ENCODE results near the gene OR7G3.

Gene OR7G3

DNA sequence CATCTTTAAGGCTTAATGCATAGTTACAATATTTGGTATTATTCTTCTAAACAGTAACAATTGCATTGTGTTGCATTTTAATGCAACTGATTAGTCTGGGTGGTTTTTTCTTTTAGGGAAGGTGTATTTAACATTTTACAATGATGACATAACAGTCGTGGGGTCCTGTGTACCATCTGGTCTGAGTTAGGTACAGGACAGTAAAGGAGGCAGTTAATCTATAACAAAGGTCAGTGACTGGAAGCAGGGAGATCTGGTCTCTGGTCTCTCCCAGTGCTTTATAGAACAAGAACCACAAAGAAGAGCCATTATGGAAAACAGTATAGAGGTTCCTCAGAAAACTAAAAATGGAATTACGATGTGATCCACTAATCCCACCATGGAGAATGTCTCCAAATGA is 16.8 kb downstream of the OR7G3 start:
- DNase-seq (ENCODE audit: low read depth in 4 of 4, low spot score in 1 of 4), result no peak

DNA sequence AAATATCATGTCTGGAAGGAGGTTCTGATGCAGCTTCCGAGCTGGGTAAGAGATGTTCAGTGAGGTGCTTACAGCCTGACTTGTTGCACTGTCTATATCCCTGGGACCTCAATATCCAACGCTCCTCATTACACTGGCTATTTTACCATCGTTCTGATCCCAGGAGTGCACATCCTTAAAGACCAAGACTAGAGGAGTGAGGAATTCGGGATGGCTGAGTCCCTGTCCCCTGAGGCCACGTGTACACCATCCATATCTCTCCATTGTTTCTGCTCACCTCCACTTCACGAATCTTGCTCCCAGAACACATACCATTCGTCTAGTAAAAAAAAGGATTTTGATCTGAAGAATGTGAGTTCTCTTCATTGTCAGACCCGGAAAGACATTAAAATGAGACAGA is 19.4 kb downstream of the OR7G3 start, which contains the start of gene OR7G2:
TSS of gene OR7G2 (minus strand) at position 101 of the 400 bp plus-strand sequence. CDS start 4,232 bp downstream, outside the sequence.
- no peak for DNase-seq (ENCODE audit: low read depth in 4 of 4, low spot score in 1 of 4)

DNA sequence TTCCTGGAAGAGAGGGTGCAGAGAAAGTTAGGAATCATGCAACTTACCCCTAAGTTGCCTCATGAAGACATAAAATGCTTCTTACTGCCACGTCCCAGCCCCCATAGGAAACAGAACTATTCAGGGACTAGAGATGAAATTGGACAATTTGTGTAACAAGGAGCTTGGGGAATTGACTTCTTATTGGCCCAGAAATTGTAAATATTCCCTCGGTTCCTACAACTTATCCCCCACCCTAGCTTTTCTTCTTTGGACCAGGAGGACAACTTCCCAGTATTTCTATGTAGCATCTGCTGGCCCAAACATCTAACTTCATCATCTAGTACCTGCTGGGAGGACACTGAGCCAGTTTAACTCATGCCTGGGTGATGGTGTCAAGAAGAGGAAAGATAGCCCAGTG is 40.0 kb downstream of the OR7G3 start, which contains the start of gene OR1M1:
TSS of gene OR1M1 (plus strand) at position 301 of the 400 bp plus-strand sequence. CDS start 6,184 bp downstream, outside the sequence.
- DNase-seq (ENCODE audit: low read depth in 4 of 4, low spot score in 1 of 4), result no peak

DNA sequence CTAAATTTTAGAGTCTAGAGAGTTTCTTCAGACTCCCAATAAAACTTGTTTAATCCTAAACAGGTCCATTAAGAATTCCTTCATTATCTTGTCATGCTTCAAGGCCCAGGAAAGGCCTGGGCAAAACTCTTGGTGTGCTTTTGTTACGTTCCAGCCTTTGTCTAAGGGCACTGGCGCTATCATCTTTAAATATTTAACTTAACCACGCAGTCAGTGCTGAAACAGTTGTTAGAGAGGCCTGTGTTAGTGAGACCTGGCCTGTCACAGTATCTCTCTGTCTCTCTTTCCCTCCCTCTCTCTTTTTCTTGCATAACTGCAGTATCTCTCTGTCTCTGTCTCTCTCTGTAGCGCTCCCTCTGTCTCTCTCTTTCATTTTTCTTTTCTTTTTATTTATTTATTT is 48.1 kb downstream of the OR7G3 start:
- DNase-seq (ENCODE audit: low read depth in 4 of 4, low spot score in 1 of 4), result no peak

DNA sequence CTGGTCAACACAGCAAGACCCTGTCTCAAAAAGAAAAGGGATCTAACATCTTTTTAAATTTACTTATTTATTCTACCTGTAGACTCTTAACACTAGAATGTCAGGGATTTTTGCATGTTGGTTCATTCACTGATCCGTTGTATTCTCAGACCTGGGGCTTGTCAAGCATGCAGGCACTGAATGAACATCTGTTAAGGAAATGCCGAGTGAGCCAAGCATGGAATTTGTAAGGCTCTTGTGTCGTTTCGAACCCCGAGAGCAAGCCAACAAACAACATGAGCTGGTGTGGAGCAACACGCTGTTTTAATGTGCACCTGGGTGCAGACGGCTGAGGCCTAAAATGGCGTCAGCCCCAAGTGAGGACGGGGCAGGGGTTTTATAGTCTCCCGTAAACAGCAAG is 49.8 kb downstream of the OR7G3 start:
- DNase-seq (ENCODE audit: low read depth in 4 of 4, low spot score in 1 of 4), result no peak
